ENCODE data around the gene SEMA6A.

Gene SEMA6A

GRCh38 chr5:116575326-116576052, 866 bp upstream of the SEMA6A start:
- no peak for DNase-seq

- no peak for DNase-seq
Observed at GRCh38 chr5:116573702-116574366, 789 bp downstream of the SEMA6A start.

DNA sequence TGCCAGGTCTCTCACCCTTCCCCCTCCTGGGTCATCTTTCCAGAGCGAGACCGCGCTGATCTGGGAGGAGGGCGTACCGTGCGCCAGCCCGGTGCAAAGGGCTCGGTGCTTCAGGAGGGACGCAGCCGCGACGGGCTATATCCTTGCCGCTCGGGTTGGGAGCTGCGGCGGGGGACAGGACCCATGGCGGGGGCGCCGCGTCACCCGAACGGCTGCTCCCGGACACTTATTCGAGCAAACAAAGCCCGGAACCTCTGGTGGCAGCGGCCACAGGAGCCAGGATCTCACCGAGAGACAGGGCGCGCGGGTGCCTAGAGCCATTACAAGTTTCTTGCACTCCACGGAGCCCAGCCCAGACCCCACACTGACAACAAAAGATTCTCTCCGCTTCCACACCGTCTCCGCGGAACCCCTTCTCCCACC, 1.3 kb downstream of the SEMA6A start:
- no peak for DNase-seq

- no peak for DNase-seq
Observed at GRCh38 chr5:116572350-116573278, 2.0 kb downstream of the SEMA6A start.

DNA sequence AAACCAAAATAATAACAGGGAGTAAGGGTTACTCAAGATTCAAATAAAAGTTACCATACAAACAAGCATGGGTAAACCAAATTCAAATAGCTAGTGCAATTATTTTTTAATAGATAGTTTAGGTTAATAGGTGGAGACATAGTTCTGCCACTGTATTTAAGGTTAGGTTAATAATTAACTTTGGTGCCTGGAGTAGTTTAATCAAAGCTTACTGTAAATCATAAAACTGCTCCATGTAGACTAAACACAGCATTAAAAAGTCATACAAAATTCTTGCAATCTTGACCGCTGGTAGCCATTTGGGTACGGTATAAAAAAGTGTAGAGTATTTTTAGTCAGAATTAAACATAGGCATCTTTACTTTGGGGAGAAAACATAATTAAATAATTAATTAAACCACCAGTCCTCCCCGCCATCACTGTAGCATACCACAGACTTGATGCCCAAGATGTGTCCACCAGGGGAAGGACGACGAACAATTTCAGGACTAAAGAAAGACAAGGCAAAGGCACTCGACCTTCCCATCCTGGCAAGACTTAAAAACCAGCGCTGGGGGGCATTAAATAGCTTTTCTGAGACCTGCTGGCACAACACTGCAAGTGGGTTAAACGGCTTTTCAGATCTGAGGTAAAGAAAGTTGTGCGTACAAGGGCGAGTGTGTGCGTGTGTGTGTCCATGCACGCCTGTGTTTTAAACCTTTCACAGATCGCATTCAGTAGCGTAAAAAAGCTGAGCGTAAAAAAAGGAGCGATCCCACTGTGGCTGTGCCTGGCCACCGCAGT, 2.9 kb downstream of the SEMA6A start:
- no peak for DNase-seq

GRCh38 chr5:116569999-116570398, 4.6 kb downstream of the SEMA6A start:
- DNase-seq, result no peak

GRCh38 chr5:116567106-116567505, 7.5 kb downstream of the SEMA6A start:
- DNase-seq, result no peak

DNA sequence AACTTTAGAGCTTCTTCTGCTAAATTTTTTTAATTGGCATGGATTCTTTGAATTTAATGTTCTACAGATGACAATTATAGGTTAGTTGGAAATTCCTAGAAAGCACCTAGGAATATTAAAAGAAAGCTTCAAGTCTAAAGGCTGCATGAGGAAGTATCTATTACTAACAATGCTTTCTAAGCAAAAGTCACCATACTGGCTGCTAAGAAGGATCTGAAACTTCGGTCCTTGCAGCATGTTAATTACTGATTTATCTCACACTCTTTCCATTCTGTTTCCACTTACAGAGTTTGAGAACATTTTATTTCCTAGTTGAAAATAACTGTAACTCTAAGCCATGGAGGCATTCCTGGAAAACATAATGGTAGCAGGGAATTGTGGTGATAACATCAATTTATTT, 8.4 kb downstream of the SEMA6A start:
- no peak for DNase-seq

GRCh38 chr5:116564756-116565490, 9.7 kb downstream of the SEMA6A start:
- DNase-seq, result no peak

DNA sequence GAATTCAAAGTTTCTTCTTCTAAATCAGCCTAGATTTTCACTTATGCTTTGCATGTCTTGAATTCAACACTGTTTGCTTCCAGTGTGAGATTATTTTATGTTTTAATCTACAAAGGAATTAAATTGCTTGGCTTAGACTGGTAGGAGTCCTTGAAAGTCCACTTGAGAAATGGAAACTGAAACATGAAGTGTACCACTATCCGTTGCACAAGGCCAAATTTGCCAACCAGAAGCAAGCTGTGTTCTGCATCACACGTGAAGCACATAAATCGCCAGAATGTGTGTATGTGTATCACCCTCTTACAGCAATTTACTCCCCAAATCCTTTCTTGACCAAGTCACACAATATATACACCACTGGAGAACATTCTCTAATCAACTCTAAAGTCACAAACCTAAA, 10.3 kb downstream of the SEMA6A start:
- DNase-seq, result no peak

DNA sequence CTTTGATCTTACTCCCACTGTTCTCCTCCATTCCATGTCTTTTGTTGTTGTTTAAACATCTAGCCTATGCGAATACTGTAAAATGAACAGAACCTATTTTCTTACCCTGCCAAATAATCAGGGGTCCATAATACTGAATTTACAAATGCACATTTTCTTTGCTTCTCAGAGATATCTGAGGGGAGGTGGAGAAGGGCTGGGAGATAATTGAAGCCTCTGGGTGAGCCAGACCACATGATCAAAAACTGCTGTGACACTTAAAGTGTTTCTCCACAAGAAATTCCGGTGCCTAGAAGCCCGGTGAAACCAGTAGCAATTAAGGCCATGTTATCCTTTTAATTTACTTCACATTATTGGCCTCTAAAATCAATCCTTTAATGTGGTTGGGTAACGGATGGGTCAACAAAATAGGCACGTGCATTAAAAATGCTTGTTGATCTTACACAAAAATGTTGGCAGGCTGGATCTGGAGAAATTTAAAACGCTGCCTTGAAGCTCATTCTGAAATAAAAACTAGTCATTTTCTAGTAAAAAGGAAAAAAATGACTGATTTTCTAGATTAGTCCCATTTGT, 10.8 kb downstream of the SEMA6A start:
- no peak for DNase-seq

GRCh38 chr5:116562669-116563068, 12.0 kb downstream of the SEMA6A start:
- no peak for DNase-seq

GRCh38 chr5:116561658-116562057, 13.0 kb downstream of the SEMA6A start:
- no peak for DNase-seq

DNA sequence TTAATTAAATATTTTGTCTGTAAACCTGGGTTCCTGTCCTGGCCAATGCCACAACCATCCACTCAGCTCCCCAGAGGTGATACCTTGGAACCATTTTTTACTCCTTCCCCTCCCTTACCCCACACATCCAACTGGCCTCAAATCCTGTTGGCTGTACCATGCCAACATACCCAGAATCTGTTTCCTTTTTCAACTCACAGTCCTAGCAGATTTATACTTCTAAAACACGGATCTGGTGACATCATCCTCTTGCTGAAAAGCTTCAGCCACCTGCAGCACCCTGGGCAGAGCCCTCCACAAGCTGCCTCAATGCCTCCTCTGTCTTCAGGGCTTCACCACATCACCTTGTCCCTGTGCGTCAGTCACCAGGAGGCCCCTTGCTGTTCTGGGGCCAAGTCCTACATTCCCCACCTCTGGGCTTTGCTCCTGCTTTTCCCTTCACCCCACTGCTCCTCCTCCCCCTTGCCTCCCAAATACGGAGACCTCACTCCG, 14.9 kb downstream of the SEMA6A start:
- no peak for DNase-seq

DNA sequence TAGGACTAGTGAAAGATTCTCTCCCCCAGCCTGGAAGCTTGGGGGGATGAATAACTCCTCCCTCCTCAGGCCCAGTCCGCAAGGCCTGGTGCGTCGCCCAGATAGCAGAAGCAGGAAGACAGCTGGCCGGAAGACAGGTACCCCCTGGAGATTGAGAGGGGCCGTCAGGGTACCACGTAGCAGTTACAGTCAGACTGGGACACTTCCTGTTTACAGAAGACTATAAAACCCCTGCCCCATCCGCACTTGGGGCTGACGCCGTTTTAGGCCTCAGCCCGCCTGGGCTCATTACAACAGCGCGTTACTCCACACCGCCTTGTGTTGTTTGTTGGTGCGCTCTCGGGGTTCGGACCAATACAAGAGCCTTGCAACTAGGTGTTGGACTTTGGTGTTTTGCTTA, 15.4 kb downstream of the SEMA6A start:
- DNase-seq, result no peak

DNA sequence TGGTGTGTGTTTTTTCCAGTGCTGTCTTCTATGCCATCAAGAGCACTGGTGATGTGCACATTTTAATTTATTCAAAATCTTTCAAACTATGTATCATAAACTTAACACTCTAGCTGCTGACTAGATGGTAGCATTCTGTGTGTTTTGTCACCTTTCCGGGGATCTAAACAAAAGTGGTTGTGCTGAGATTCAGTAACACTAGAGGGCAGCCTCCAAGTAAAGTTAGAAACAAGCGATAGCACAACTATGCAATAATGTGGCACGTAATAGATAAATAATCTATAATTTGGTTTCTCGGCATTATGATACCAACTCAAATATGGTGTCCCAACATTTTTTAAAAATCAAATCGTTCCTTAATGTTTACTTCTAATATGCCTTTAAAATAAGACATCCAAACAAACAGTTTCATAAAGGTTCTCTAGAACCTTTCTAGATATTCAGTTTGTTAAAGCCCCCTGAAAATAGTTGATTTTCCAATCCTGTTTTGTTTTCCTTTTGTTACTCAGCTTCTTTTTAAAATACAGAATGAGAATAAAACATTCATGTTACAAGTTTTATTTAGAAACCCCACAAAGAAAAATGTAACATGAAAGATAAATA, 16.9 kb downstream of the SEMA6A start:
- DNase-seq, result no peak

GRCh38 chr5:116554764-116555163, 19.9 kb downstream of the SEMA6A start:
- no peak for DNase-seq

DNA sequence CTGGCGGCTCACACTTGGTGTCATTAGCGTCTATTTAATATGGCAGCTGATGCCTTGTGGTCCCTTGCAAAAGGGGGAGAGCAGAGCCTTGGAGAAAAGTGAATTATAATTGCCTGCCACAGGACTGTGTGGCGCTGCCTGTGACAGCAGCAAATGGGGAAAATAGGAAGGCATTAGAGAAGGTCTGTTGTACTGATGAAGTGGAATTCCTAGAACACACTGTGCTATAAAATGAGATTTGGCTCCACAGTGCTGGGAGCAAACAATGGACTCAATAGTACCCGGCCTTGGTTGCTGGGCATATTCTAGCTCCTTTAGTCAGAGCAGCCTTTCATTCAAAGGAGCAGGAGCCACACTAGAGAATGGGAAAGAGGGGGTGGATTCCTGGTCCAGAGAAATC, 21.3 kb downstream of the SEMA6A start:
- DNase-seq, result no peak

- DNase-seq, result no peak
Observed at GRCh38 chr5:116550082-116550481, 24.5 kb downstream of the SEMA6A start.

DNA sequence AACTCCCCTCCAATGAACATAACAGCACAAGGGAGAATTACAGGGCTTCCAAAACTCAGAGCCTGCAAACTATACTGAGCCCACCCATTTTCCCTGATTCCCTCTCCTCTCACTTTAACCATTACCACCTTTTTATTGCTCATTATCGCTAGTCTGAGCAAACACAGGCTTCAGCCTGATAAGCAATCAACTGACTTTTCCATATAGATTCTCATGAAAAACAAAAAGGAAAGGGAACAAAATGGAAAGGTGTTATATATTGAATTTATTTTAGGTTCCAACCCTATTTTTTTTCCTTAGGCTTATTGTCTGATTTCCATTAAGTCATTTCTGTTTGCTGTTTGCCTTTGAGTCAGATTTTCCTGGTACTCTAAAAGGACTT, 27.9 kb downstream of the SEMA6A start:
- no peak for DNase-seq

All from GDM1 (cell line).